GM12892 (cell line): ENCODE results near the gene SPATA13.
"Not testable (repeated sequence)": the region's sequence is repeated elsewhere in the genome, so short reads cannot be mapped to it uniquely, and the experiment has no call there.

ENCODE experiments used
- POLR2A ChIP-seq: IDR thresholded peaks from 2 replicates; pipeline ENCODE4 v1.6.1; 2011; ENCODE audit warnings: low read depth, low read length, control low read depth
- POLR2AphosphoS5 ChIP-seq: IDR thresholded peaks from 2 replicates; pipeline ENCODE4 v1.6.1; 2011; ENCODE audit warnings: low read depth, low read length, control low read depth
- TAF1 ChIP-seq: IDR thresholded peaks from 2 replicates; pipeline ENCODE4 v1.6.1; 2011; ENCODE audit warnings: low read depth, mild to moderate bottlenecking, control low read depth, low read length, borderline replicate concordance

DNA sequence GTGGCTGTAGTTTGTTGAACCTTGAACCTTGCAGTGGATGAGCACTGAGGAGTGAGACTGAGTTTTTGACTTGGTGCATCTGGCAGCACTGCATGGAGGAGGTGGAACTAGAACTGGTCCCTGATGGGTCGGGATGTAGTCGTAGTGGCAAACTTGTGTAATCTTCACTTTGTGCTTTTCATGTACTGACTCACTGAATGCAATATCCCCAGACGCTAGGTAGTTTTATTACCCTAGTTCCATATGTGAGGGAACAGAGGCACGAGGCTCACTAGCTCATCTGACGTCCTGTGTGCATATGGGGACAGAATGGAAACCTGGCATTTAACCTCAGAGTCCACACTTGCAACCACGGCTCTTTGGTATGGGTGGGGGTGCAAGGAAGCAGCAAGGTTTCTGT, 159.1 kb downstream of the SPATA13 start:
- TF ChIP-seq POLR2AphosphoS5, POLR2A, TAF1: not testable (repeated sequence)
